IMR-90 (cell line): ENCODE results near the gene NR1H4. TPM values are rescaled to one million over a fixed set of nuclear protein-coding genes. Genes with fewer than 3 reads are reported as not detected.

Source experiments
- ATAC-seq: fragments of 200-7000 bp; cut with Tn5 transposase; 2 replicates; pipeline ENCODE4 v1.9.1; 2020; ENCODE audit warnings: low read depth, mild to moderate bottlenecking, moderate library complexity
- BruUV-seq: library from RNA; stranded (reverse); fragments of 400-500 nt; replicated peaks from 2 replicates; lab custom pipeline; 2021; lab: Mats Ljungman, UMichigan
- CTCF ChIA-PET: fragments of 300-600 bp; formaldehyde crosslinking; extraction: SDS; loops from one replicate; lab custom pipeline; 2021; ENCODE audit warnings: antibody characterized with exemption; lab: Yijun Ruan, JAX
- POLR2A ChIA-PET: fragments of 300-600 bp; sonication (Branson Sonifier 250); formaldehyde crosslinking; loops from one replicate; lab custom pipeline; 2022; ENCODE audit warnings: antibody characterized with exemption; ENCODE audit not compliant: unreplicated experiment; lab: Charles Lee
- DNase-seq: peaks from one replicate; pipeline ENCODE4 v3.0.0; 2013
- H2AFZ ChIP-seq: replicated peaks from 2 replicates; pipeline ENCODE3; 2013; ENCODE audit warnings: low read length, mild to moderate bottlenecking; ENCODE audit not compliant: poor library complexity
- H2AK5ac ChIP-seq: 2 replicates; pipeline ENCODE4 v1.6.1; 2013; ENCODE audit warnings: low read depth, low read length, inconsistent platforms
- H2AK9ac ChIP-seq: replicated peaks from 2 replicates; pipeline ENCODE3; 2013; ENCODE audit warnings: mild to moderate bottlenecking, low read depth, low read length, moderate library complexity; ENCODE audit not compliant: poor library complexity
- H2BK120ac ChIP-seq: 2 replicates; pipeline ENCODE4 v1.6.1; 2013; ENCODE audit warnings: low read depth, low read length, inconsistent platforms
- H2BK15ac ChIP-seq: 3 replicates; pipeline ENCODE4 v1.6.1; 2013; ENCODE audit warnings: low read depth, low read length, inconsistent platforms
- H2BK20ac ChIP-seq: 2 replicates; pipeline ENCODE4 v1.6.1; 2013; ENCODE audit warnings: low read depth, mild to moderate bottlenecking, inconsistent platforms, low read length, moderate library complexity
- H2BK5ac ChIP-seq: 2 replicates; pipeline ENCODE4 v1.6.1; 2013; ENCODE audit warnings: mild to moderate bottlenecking, low read depth, low read length, inconsistent platforms; ENCODE audit not compliant: poor library complexity, severe bottlenecking
- H3K14ac ChIP-seq: replicated peaks from 2 replicates; pipeline ENCODE4 v1.6.1; 2013; ENCODE audit warnings: low read depth, low read length, inconsistent platforms
- H3K18ac ChIP-seq: 2 replicates; pipeline ENCODE4 v1.6.1; 2013; ENCODE audit warnings: low read depth, low read length, control low read depth
- H3K23ac ChIP-seq: 2 replicates; pipeline ENCODE4 v1.6.1; 2013; ENCODE audit warnings: low read depth, low read length, inconsistent platforms
- H3K27ac ChIP-seq: 2 replicates; pipeline ENCODE4 v1.5.1; 2013; ENCODE audit warnings: mild to moderate bottlenecking, control low read depth, low read length; ENCODE audit not compliant: insufficient read depth
- H3K27me3 ChIP-seq: 2 replicates; pipeline ENCODE4 v1.6.1; 2013; ENCODE audit warnings: low read length; ENCODE audit not compliant: control insufficient read depth, insufficient read depth
- H3K36me3 ChIP-seq: 2 replicates; pipeline ENCODE4 v1.6.1; 2013; ENCODE audit warnings: low read length, mixed read lengths; ENCODE audit not compliant: control insufficient read depth, insufficient read depth
- H3K4ac ChIP-seq: 2 replicates; pipeline ENCODE4 v1.6.1; 2013; ENCODE audit warnings: low read depth, low read length, inconsistent platforms
- H3K4me1 ChIP-seq: 2 replicates; pipeline ENCODE4 v1.6.1; 2013; ENCODE audit warnings: low read length, mixed read lengths; ENCODE audit not compliant: control insufficient read depth, insufficient read depth
- H3K4me2 ChIP-seq: 2 replicates; pipeline ENCODE4 v1.6.1; 2013; ENCODE audit warnings: low read depth, mild to moderate bottlenecking, control low read depth, low read length, moderate library complexity
- H3K4me3 ChIP-seq: 2 replicates; pipeline ENCODE4 v1.5.1; 2013; ENCODE audit warnings: low read depth, mild to moderate bottlenecking, control low read depth, low read length, moderate library complexity; ENCODE audit not compliant: insufficient read depth
- H3K56ac ChIP-seq: 2 replicates; pipeline ENCODE4 v1.6.1; 2013; ENCODE audit warnings: low read length, inconsistent platforms; ENCODE audit not compliant: insufficient read depth; ENCODE audit errors: extremely low read depth
- H3K79me1 ChIP-seq, 2 experiments: 2 replicates each; pipeline ENCODE4 v1.6.1; 2013; ENCODE audit warnings: low read length in 2 of 2, inconsistent platforms in 1 of 2, low read depth in 1 of 2
- H3K9ac ChIP-seq: 2 replicates; pipeline ENCODE4 v1.6.1; 2013; ENCODE audit warnings: low read depth, low read length, control low read depth
- H3K9me1 ChIP-seq: 2 replicates; pipeline ENCODE4 v1.6.1; 2013; ENCODE audit warnings: low read length, inconsistent platforms; ENCODE audit not compliant: insufficient read depth
- H3K9me3 ChIP-seq: 2 replicates; pipeline ENCODE4 v1.6.1; 2013; ENCODE audit warnings: low read length; ENCODE audit not compliant: control insufficient read depth, insufficient read depth
- H4K20me1 ChIP-seq: 2 replicates; pipeline ENCODE4 v1.6.1; 2013; ENCODE audit warnings: low read length, inconsistent platforms; ENCODE audit not compliant: insufficient read depth
- H4K5ac ChIP-seq: 2 replicates; pipeline ENCODE4 v1.6.1; 2013; ENCODE audit warnings: mild to moderate bottlenecking, low read depth, low read length, control low read depth
- H4K8ac ChIP-seq, 2 experiments: 2 replicates each; pipeline ENCODE4 v1.6.1; 2013; ENCODE audit warnings: low read depth in 2 of 2, low read length in 2 of 2, control low read depth in 1 of 2, inconsistent platforms in 1 of 2
- H4K91ac ChIP-seq: 2 replicates; pipeline ENCODE4 v1.6.1; 2013; ENCODE audit warnings: low read depth, low read length, inconsistent platforms; ENCODE audit not compliant: insufficient read depth
- MXI1 ChIP-seq: IDR thresholded peaks from 2 replicates; pipeline ENCODE4 v1.6.1; 2012; ENCODE audit warnings: low read depth, mild to moderate bottlenecking, low read length, moderate library complexity, borderline replicate concordance
- RFX5 ChIP-seq: IDR thresholded peaks from 2 replicates; pipeline ENCODE4 v1.8.0; 2012; ENCODE audit warnings: low read depth, mild to moderate bottlenecking, low read length, moderate library complexity
- WGBS, 2 experiments: methylation state at CpG; one replicate each; pipeline versions ENCODE4 v1.1.5 to v1.1.7; 2013; ENCODE audit warnings: missing lambda C conversion rate in 2 of 2; ENCODE audit not compliant: insufficient read length in 1 of 2; ENCODE audit errors: extremely low coverage in 2 of 2; 5-methylcytosine and 5-hydroxymethylcytosine counted together
- dilution Hi-C: fragments of 300-500 bp; cut with HindIII; formaldehyde crosslinking; loops from one replicate; pipeline ENCODE4 v1.14.3; 2018; ENCODE audit warnings: low sequenced_read_pairs; ENCODE audit not compliant: unreplicated experiment
- in situ Hi-C: fragments of 300-500 bp; cut with MboI; formaldehyde crosslinking; loops from 3 replicates; pipeline ENCODE4 v1.14.3; 2019; ENCODE audit warnings: low sequenced_read_pairs, inconsistent platforms, mixed read lengths
- intact Hi-C: fragments of 100-400 bp; cut with micrococcal nuclease; formaldehyde crosslinking; loops from 2 replicates; pipeline ENCODE4 v1.10.0; 2022
- polyA plus RNA-seq, 3 experiments: library from polyadenylated mRNA; depleted of rRNA; stranded (reverse); fragments of >200 nt; gene quantifications; 2 replicates each; pipeline ENCODE4 v1.2.3, GENCODE V29; 2012; ENCODE audit warnings: low replicate concordance in 1 of 3
- total RNA-seq: library from RNA; depleted of rRNA; stranded (reverse); fragments of >200 nt; gene quantifications from 2 replicates; pipeline ENCODE4 v1.2.3, GENCODE V29; 2012

The NR1H4 gene
- total and polyA plus RNA-seq, 2 of the 4 experiments (the other 2 are of a cell fraction): not detected

DNA sequence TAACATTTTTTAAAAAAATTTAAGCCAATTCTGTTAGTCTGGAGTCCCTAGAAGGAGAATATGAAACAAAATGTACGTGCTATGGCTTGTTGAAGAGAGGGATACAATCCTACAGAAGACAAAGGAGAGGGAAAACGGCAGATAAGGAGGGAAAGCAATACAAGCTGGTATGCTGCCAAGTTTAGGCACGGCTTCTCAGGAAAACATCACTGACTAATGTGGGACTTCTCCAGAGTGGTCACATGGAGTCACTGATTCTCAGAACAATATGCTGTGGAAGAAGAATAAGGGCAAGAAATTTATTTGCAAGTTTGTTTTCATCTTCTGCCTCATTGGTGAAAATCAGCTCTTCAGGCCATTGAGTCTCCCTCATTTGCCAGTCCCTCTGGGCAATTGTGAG is 22.9 kb upstream of the NR1H4 start:
- no peaks in the 10 kb centered on the region for H4K20me1 ChIP-seq
- no peak overlapping the region for H3K23ac ChIP-seq
- H3K79me1 ChIP-seq: no peaks in the 10 kb centered on the region
- H3K4me2 ChIP-seq: no peak overlapping the region
- no peaks in the 10 kb centered on the region for H3K4me1 ChIP-seq
- dilution Hi-C loops: no loop called here
- no peak overlapping the region for H2BK5ac ChIP-seq
- no peak overlapping the region for H2BK15ac ChIP-seq
- intact Hi-C loops: no loop called here
- no peak overlapping the region for H2AFZ ChIP-seq
- H4K8ac ChIP-seq: no peak overlapping the region
- no peak for TF ChIP-seq MXI1
- no peak for TF ChIP-seq RFX5
- no peak overlapping the region for H3K4me3 ChIP-seq
- no peak overlapping the region for H3K56ac ChIP-seq
- ChIA-PET POLR2A (no interaction called here), CTCF (interaction anchor here (0.7 kb wide), 1 partner anchor 103 kb away, joined by 3 read pairs; no protein-coding TSS in a partner anchor)
- H3K9me3 ChIP-seq: no peaks in the 10 kb centered on the region
- no peak overlapping the region for H2BK120ac ChIP-seq
- no peak overlapping the region for H4K91ac ChIP-seq
- H2BK20ac ChIP-seq: no peak overlapping the region
- in situ Hi-C loops: no loop called here
- no peak overlapping the region for H3K18ac ChIP-seq
- H3K14ac ChIP-seq: no peak overlapping the region
- BruUV-seq: no TSS peak
- H3K4ac ChIP-seq: no peak overlapping the region
- H4K5ac ChIP-seq: no peak overlapping the region
- H3K36me3 ChIP-seq: no peaks in the 10 kb centered on the region
- H3K9me1 ChIP-seq: no peaks in the 10 kb centered on the region
- no peak overlapping the region for H2AK5ac ChIP-seq
- ATAC-seq (no peak), DNase-seq (no peak)
- no peak overlapping the region for H3K9ac ChIP-seq
- no peak overlapping the region for H2AK9ac ChIP-seq
- no peak overlapping the region for H3K27ac ChIP-seq
- WGBS, 2 experiments: no CpG with 5 or more reads among the region's 3 CpGs
- H3K27me3 ChIP-seq: no peaks in the 10 kb centered on the region; the same call in 1 of the 2 replicates
